Nephron progenitor cell (in vitro differentiated cells): ENCODE data around the gene MLST8.

Experiments used
- DNase-seq: peaks from one replicate; pipeline ENCODE4 v3.0.0; 2021
- H3K27ac Mint-ChIP-seq: 2 replicates; pipeline ENCODE4 v1.8.0; 2021; ENCODE audit warnings: mild to moderate bottlenecking, moderate library complexity, mixed read lengths
- H3K27me3 Mint-ChIP-seq: 2 replicates; pipeline ENCODE4 v1.8.0; 2021; ENCODE audit warnings: mild to moderate bottlenecking, low read depth, mixed read lengths; ENCODE audit not compliant: poor library complexity
- H3K36me3 Mint-ChIP-seq: 2 replicates; pipeline ENCODE4 v1.8.0; 2021; ENCODE audit warnings: low read depth, mixed read lengths
- H3K4me1 Mint-ChIP-seq: 2 replicates; pipeline ENCODE4 v1.8.0; 2021; ENCODE audit warnings: mixed read lengths
- H3K4me3 Mint-ChIP-seq: 2 replicates; pipeline ENCODE4 v1.8.0; 2021; ENCODE audit warnings: mild to moderate bottlenecking, moderate library complexity, mixed read lengths
- H3K9me3 Mint-ChIP-seq: 2 replicates; pipeline ENCODE4 v1.8.0; 2021; ENCODE audit warnings: mild to moderate bottlenecking, moderate library complexity, mixed read lengths
- TF ChIP-seq, protein P1 (sequence below): fragments of 200-600 bp; sonication (generic); IDR thresholded peaks from 2 replicates; pipeline ENCODE4 v1.5.0; 2021; ENCODE audit warnings: antibody characterized with exemption

Gene MLST8

DNA sequence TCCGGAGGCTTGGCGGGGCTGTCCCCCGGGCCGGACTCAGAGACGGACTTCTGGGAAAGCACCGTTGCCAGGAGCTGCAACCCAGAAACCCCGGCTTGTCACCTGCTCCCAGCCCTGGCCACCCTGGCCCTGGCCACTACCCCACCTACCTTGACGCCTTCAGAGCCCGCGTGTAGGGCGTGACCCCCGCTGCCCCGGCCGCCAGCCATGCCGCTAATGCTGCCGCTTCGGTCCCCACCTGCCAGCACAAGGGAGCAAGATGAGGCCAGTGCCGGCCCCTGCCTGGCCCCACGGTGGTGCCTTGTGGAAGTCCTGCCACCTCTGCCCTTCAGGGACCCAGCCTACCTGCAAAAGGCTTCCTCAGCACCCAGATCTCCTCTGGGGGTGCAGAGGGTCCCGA, 20.3 kb upstream of the MLST8 start:
- no peak overlapping the region for H3K4me3 Mint-ChIP-seq
- no peak for DNase-seq
- no peaks in the 10 kb centered on the region for H3K9me3 Mint-ChIP-seq
- H3K27ac Mint-ChIP-seq = no peak overlapping the region
- TF ChIP-seq, protein P1, sequence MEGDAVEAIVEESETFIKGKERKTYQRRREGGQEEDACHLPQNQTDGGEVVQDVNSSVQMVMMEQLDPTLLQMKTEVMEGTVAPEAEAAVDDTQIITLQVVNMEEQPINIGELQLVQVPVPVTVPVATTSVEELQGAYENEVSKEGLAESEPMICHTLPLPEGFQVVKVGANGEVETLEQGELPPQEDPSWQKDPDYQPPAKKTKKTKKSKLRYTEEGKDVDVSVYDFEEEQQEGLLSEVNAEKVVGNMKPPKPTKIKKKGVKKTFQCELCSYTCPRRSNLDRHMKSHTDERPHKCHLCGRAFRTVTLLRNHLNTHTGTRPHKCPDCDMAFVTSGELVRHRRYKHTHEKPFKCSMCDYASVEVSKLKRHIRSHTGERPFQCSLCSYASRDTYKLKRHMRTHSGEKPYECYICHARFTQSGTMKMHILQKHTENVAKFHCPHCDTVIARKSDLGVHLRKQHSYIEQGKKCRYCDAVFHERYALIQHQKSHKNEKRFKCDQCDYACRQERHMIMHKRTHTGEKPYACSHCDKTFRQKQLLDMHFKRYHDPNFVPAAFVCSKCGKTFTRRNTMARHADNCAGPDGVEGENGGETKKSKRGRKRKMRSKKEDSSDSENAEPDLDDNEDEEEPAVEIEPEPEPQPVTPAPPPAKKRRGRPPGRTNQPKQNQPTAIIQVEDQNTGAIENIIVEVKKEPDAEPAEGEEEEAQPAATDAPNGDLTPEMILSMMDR = no peak
- peaks cover 3% of the 10 kb centered on the region for H3K27me3 Mint-ChIP-seq
- H3K4me1 Mint-ChIP-seq = peaks cover under 1% of the 10 kb centered on the region
- peaks cover 9% of the 10 kb centered on the region for H3K36me3 Mint-ChIP-seq

DNA sequence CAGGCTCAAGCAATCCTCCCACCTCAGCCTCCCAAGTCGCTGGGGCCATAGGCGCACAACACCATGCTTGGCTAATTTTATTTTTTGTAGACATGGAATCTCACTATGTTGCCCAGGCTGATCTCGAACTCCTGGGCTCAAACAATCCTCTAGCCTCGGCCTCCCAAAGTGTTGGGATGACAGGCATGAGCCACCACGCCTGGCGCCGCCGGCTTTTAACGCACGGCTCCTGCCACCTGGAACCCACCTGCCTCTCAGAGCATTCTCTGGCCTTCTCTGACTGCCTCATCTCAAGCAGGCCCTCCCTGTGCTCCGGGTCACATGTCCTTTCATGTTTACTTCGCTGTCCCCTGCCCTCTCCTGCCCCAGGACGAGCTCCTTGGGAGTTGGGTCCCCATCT, 19.2 kb upstream of the MLST8 start:
- H3K27me3 Mint-ChIP-seq = peaks cover 3% of the 10 kb centered on the region
- TF ChIP-seq, protein P1 = no peak
- no peaks in the 10 kb centered on the region for H3K9me3 Mint-ChIP-seq
- peaks cover 8% of the 10 kb centered on the region for H3K4me1 Mint-ChIP-seq
- H3K36me3 Mint-ChIP-seq = peaks cover 9% of the 10 kb centered on the region
- H3K4me3 Mint-ChIP-seq = no peak overlapping the region
- DNase-seq = no peak
- no peak overlapping the region for H3K27ac Mint-ChIP-seq

DNA sequence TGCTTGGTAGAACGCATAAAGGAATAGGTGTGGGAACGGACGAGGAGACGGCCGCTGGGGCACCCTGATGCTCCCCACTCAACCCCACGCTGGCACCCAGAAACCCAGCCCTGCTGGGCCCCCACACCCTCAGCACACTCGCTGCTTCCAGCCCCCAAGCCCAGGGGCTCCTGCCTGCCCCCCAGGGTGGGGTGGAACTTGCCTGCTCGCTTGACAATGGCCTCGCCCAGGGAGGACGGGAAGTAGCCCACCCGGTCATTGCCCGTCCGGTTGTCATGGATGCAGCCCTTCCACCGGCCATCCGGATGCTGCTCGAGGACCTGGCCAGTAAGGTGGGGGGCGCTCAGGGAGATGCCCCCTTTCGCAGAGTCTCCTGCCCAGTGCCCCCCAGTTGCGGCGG, 18.7 kb upstream of the MLST8 start:
- H3K27ac Mint-ChIP-seq = no peak overlapping the region
- TF ChIP-seq, protein P1 = no peak

DNA sequence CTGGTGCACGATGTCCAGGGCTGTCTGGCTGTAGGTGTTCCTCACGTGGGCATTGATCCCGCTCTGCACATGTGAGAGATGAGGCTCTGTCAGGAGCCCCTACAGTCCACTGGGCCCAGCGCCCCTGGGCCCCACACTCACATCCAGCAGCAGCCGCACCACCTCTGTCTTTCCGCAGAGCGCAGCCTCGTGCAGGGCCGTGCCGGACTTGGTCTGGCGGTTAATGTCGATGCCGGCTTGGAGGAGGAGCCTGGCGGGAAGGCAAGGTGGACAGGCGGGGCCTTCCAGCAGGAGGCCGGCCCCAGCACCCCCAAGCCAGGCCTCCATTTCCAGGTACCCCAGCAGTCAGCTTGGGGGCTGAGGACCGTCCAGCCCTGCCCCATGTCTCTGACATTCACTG, 18.0 kb upstream of the MLST8 start:
- TF ChIP-seq, protein P1 = no peak
- Mint-ChIP-seq H3K27ac (no peak overlapping the region), H3K36me3 (peaks cover 3% of the 10 kb centered on the region), H3K4me3 (no peak overlapping the region), H3K9me3 (no peaks in the 10 kb centered on the region), H3K27me3 (no peaks in the 10 kb centered on the region), H3K4me1 (peaks cover 8% of the 10 kb centered on the region)
- DNase-seq = no peak

More for the DNA sequence above, 18.7 kb upstream of the MLST8 start:
- Mint-ChIP-seq H3K27me3 (no peaks in the 10 kb centered on the region), H3K9me3 (no peaks in the 10 kb centered on the region), H3K4me3 (no peak overlapping the region), H3K36me3 (peaks cover 9% of the 10 kb centered on the region), H3K4me1 (peaks cover 8% of the 10 kb centered on the region)
- no peak for DNase-seq

DNA sequence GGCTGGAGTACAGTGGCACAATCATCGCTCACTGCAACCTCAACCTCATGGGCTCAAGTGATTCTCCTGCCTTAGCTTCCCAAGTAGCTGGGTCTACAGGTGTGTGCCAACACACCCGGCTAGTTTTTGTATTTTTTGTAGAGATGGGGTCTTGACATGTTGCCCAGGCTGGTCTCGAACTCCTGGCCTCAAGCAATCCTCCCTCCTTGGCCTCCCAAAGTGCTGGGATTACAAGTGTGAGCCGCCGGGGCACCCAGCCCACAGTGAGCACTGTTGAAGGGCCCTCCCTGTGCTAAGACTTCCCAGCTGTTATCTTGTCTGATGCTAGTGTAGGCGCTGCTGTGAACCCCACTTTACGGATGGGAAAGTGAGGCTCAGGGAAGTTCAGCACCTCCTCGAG, 16.9 kb upstream of the MLST8 start:
- peaks cover 13% of the 10 kb centered on the region for H3K4me1 Mint-ChIP-seq
- no peak overlapping the region for H3K4me3 Mint-ChIP-seq
- H3K27me3 Mint-ChIP-seq = peaks cover 7% of the 10 kb centered on the region
- TF ChIP-seq, protein P1 = no peak
- H3K27ac Mint-ChIP-seq = no peak overlapping the region
- no peak for DNase-seq
- H3K9me3 Mint-ChIP-seq = no peaks in the 10 kb centered on the region
- no peaks in the 10 kb centered on the region for H3K36me3 Mint-ChIP-seq

DNA sequence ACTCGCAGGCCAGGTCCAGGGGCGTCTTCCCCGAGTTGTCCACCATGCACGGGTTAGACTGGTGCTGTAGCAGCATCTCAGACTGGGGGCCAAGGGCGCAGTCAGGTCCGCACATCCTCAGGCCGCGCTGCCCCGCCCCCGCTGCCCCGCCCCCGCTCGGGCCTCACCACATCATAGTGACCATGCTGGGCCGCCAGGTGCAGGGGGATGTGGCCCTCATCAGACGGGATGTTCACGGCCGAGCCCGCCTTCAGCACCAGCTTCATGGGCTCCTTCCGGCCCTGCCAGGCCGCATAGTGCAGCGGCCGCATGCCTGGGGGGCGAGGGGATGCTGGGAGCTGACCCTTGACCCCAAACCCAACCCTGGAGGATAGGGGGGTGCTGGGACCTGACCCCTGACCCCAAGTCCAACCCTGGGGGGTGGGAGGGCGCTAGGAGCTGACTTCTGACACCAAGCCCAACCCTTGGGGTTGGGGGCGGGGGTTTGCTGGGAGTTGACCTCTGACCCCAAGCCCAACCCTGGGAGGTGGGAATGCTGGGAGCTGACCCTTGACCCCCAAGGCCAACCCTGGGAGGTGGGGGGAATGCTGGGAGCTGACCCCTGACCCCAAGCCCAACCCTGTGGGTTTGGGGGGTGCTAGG, 15.9 kb upstream of the MLST8 start:
- DNase-seq = no peak
- H3K36me3 Mint-ChIP-seq = no peaks in the 10 kb centered on the region
- TF ChIP-seq, protein P1 = no peak
- peaks cover 13% of the 10 kb centered on the region for H3K27me3 Mint-ChIP-seq
- H3K27ac Mint-ChIP-seq = no peak overlapping the region
- no peaks in the 10 kb centered on the region for H3K9me3 Mint-ChIP-seq
- H3K4me1 Mint-ChIP-seq = peaks cover 15% of the 10 kb centered on the region
- H3K4me3 Mint-ChIP-seq = no peak overlapping the region
